WTC11 (cell line): ENCODE measurements around the gene EVA1A. TPM values are rescaled to one million over a fixed set of nuclear protein-coding genes. Genes with fewer than 3 reads are reported as not detected.

Source experiments
- ATAC-seq: fragments of 200-7000 bp; cut with Tn5 transposase; 2 replicates; pipeline ENCODE4 v1.10.0; 2021; ENCODE audit warnings: mild to moderate bottlenecking, moderate library complexity
- CTCF ChIA-PET: fragments of 300-600 bp; sonication (Branson Sonifier 250); formaldehyde crosslinking; loops from one replicate; lab custom pipeline; 2021; ENCODE audit warnings: antibody characterized with exemption; lab: Charles Lee
- POLR2A ChIA-PET: fragments of 350-600 bp; sonication (Branson Sonifier 250); formaldehyde crosslinking; loops from one replicate; lab custom pipeline; 2021; ENCODE audit warnings: antibody characterized with exemption; lab: Charles Lee
- DNase-seq: peaks from one replicate; pipeline ENCODE4 v3.0.0; 2021; ENCODE audit warnings: low spot score
- H3K27ac Mint-ChIP-seq: 2 replicates; pipeline ENCODE4 v1.8.0; 2021; ENCODE audit warnings: mixed read lengths
- H3K27me3 Mint-ChIP-seq: 2 replicates; pipeline ENCODE4 v1.8.0; 2021; ENCODE audit warnings: low read depth, mild to moderate bottlenecking, moderate library complexity, mixed read lengths
- H3K36me3 Mint-ChIP-seq: 2 replicates; pipeline ENCODE4 v1.8.0; 2021; ENCODE audit warnings: mixed read lengths
- H3K4me1 Mint-ChIP-seq: 2 replicates; pipeline ENCODE4 v1.8.0; 2022; ENCODE audit warnings: mixed read lengths
- H3K4me3 Mint-ChIP-seq: 2 replicates; pipeline ENCODE4 v1.8.0; 2021; ENCODE audit warnings: mild to moderate bottlenecking, moderate library complexity, mixed read lengths
- H3K9me3 Mint-ChIP-seq: 2 replicates; pipeline ENCODE4 v1.8.0; 2021; ENCODE audit warnings: mixed read lengths
- CREM ChIP-seq: sonication (generic); formaldehyde crosslinking; IDR thresholded peaks from 2 replicates; pipeline ENCODE4 v1.8.1; 2022; ENCODE audit warnings: mild to moderate bottlenecking, missing genetic modification reagents, moderate library complexity
- E2F1 ChIP-seq: sonication (generic); formaldehyde crosslinking; IDR thresholded peaks from 2 replicates; pipeline ENCODE4 v1.8.0; 2022; ENCODE audit warnings: mild to moderate bottlenecking, missing genetic modification reagents
- FOXJ3 ChIP-seq: sonication (generic); formaldehyde crosslinking; IDR thresholded peaks from 2 replicates; pipeline ENCODE4 v1.9.0; 2021; ENCODE audit warnings: missing genetic modification reagents, mild to moderate bottlenecking, borderline replicate concordance
- FOXK1 ChIP-seq: sonication (generic); formaldehyde crosslinking; IDR thresholded peaks from 2 replicates; pipeline ENCODE4 v1.8.0; 2022; ENCODE audit warnings: mild to moderate bottlenecking, moderate library complexity, missing genetic modification reagents
- HMGA2 ChIP-seq: fragments of 250-450 bp; sonication (Bioruptor Pico); IDR thresholded peaks from 2 replicates; pipeline ENCODE4 v1.4.0; 2021; ENCODE audit warnings: mild to moderate bottlenecking, moderate library complexity
- IRF1 ChIP-seq: sonication (generic); formaldehyde crosslinking; IDR thresholded peaks from 2 replicates; pipeline ENCODE4 v1.8.0; 2023; ENCODE audit warnings: missing genetic modification reagents
- IRF2 ChIP-seq: sonication (generic); formaldehyde crosslinking; IDR thresholded peaks from 2 replicates; pipeline ENCODE4 v1.8.0; 2022; ENCODE audit warnings: low read depth, missing genetic modification reagents, borderline replicate concordance
- MYBL2 ChIP-seq: sonication (generic); formaldehyde crosslinking; IDR thresholded peaks from 2 replicates; pipeline ENCODE4 v1.8.1; 2023; ENCODE audit warnings: mild to moderate bottlenecking, moderate library complexity, missing genetic modification reagents
- NFE2L1 ChIP-seq: sonication (generic); formaldehyde crosslinking; IDR thresholded peaks from 2 replicates; pipeline ENCODE4 v1.8.1; 2023; ENCODE audit warnings: missing genetic modification reagents
- PRRX2 ChIP-seq: fragments of 250-450 bp; sonication (Bioruptor Pico); IDR thresholded peaks from 2 replicates; pipeline ENCODE4 v1.8.0; 2021; ENCODE audit warnings: mild to moderate bottlenecking
- RELA ChIP-seq: sonication (generic); formaldehyde crosslinking; IDR thresholded peaks from 2 replicates; pipeline ENCODE4 v1.8.1; 2022; ENCODE audit warnings: missing genetic modification reagents, mild to moderate bottlenecking, borderline replicate concordance
- SMAD4 ChIP-seq: sonication (generic); formaldehyde crosslinking; IDR thresholded peaks from 2 replicates; pipeline ENCODE4 v1.8.0; 2022; ENCODE audit warnings: mild to moderate bottlenecking, missing genetic modification reagents
- SOX15 ChIP-seq: fragments of 250-450 bp; sonication (Bioruptor Pico); IDR thresholded peaks from 2 replicates; pipeline ENCODE4 v1.9.0; 2021; ENCODE audit warnings: mild to moderate bottlenecking
- TCF7 ChIP-seq: sonication (generic); formaldehyde crosslinking; IDR thresholded peaks from 2 replicates; pipeline ENCODE4 v1.8.0; 2022; ENCODE audit warnings: mild to moderate bottlenecking, low read depth, missing genetic modification reagents, moderate library complexity
- TEAD1 ChIP-seq: sonication (generic); formaldehyde crosslinking; IDR thresholded peaks from 2 replicates; pipeline ENCODE4 v1.8.0; 2022; ENCODE audit warnings: mild to moderate bottlenecking, missing genetic modification reagents
- ZNF121 ChIP-seq: sonication (generic); formaldehyde crosslinking; IDR thresholded peaks from 2 replicates; pipeline ENCODE4 v1.8.0; 2023; ENCODE audit warnings: missing genetic modification reagents
- ZNF138 ChIP-seq: sonication (generic); formaldehyde crosslinking; conservative IDR thresholded peaks from 2 replicates; pipeline ENCODE4 v1.8.1; 2022; ENCODE audit warnings: mild to moderate bottlenecking, moderate library complexity, missing genetic modification reagents
- ZNF219 ChIP-seq: sonication (generic); formaldehyde crosslinking; IDR thresholded peaks from 2 replicates; pipeline ENCODE4 v1.8.0; 2023; ENCODE audit warnings: missing genetic modification reagents, mild to moderate bottlenecking, borderline replicate concordance
- ZNF232 ChIP-seq: sonication (generic); formaldehyde crosslinking; IDR thresholded peaks from 2 replicates; pipeline ENCODE4 v1.8.0; 2022; ENCODE audit warnings: mild to moderate bottlenecking, missing genetic modification reagents
- ZNF263 ChIP-seq: sonication (generic); formaldehyde crosslinking; IDR thresholded peaks from 2 replicates; pipeline ENCODE4 v1.8.1; 2022; ENCODE audit warnings: low read depth, mild to moderate bottlenecking, moderate library complexity, missing genetic modification reagents
- ZNF396 ChIP-seq: fragments of 250-450 bp; sonication (Bioruptor Pico); IDR thresholded peaks from 2 replicates; pipeline ENCODE4 v1.8.0; 2021; ENCODE audit warnings: mild to moderate bottlenecking, moderate library complexity, borderline replicate concordance
- ZNF423 ChIP-seq: fragments of 250-450 bp; sonication (Bioruptor Pico); IDR thresholded peaks from 2 replicates; pipeline ENCODE4 v2.1.2; 2022; ENCODE audit warnings: mild to moderate bottlenecking, moderate library complexity
- ZNF671 ChIP-seq: fragments of 250-450 bp; sonication (Bioruptor Pico); IDR thresholded peaks from 2 replicates; pipeline ENCODE4 v1.8.0; 2021; ENCODE audit warnings: mild to moderate bottlenecking
- total RNA-seq: library from RNA; stranded (reverse); gene quantifications from 3 replicates; pipeline ENCODE4 v1.2.3, GENCODE V29; 2021
- TF ChIP-seq, protein P1 (sequence below): sonication (generic); formaldehyde crosslinking; IDR thresholded peaks from 2 replicates; pipeline ENCODE4 v1.8.1; 2023; ENCODE audit warnings: mild to moderate bottlenecking, missing genetic modification reagents, moderate library complexity
- TF ChIP-seq, protein P2 (sequence below): fragments of 250-450 bp; sonication (Bioruptor Pico); IDR thresholded peaks from 2 replicates; pipeline ENCODE4 v1.9.0; 2021; ENCODE audit warnings: mild to moderate bottlenecking
- TF ChIP-seq, protein P3 (sequence below): fragments of 250-450 bp; sonication (Bioruptor Pico); IDR thresholded peaks from 2 replicates; pipeline ENCODE4 v1.9.0; 2021; ENCODE audit warnings: moderate library complexity, mild to moderate bottlenecking, inconsistent platforms, borderline replicate concordance

Gene EVA1A
- total RNA-seq, 1 experiment from 2014 or later: 4.1 TPM

DNA sequence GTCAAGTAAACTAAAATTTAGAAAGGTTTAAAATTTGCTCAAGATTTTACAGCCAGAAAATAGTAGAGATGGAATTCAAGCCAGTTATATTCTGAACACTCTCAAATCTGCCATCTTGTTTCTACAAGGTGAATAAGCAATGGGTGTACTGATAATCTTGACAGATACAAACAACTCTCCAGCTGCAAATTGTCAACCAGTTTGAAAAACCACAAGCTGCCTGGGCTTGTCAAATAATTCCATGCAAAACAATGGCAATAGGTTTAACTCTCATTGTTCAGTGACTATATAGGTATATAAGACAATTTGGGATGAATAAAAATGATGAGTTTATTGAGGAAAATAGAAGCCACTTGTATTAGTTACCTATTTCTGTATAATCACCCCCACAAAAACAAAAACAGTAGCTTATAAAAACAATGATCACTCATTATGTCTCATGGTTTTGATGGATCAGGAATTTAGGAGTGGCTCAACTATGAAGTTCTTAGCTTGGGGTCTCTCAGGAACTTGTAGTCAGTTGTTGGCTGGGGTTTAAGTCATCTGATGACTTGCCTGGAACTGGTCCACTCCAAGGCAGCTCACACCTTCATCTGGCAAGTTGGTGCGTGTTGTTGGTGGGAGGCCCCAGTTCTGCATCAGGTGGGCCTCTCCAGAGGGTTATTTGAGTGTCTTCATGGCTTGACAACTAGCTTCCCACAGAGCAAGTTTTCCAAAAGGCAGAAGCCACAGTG lies 12.6 kb upstream of the EVA1A start:
- H3K36me3 Mint-ChIP-seq: no peaks in the 10 kb centered on the region
- H3K4me1 Mint-ChIP-seq: no peaks in the 10 kb centered on the region
- no peak overlapping the region for H3K27ac Mint-ChIP-seq
- no peaks in the 10 kb centered on the region for H3K9me3 Mint-ChIP-seq
- CTCF ChIA-PET: interaction anchor here (0.8 to 2.0 kb wide), 8 partner anchors 9 to 106 kb away, joined by 3 to 10 read pairs (median 4); partner anchors contain the start of gene EVA1A
- H3K4me3 Mint-ChIP-seq: no peak overlapping the region
- no peak for DNase-seq
- H3K27me3 Mint-ChIP-seq: no peaks in the 10 kb centered on the region; the same call in none of the 2 replicates
- POLR2A ChIA-PET: interaction anchor here (1.0 kb wide), 1 partner anchor 13 kb away, joined by 5 read pairs; the partner anchor contains the start of gene EVA1A
- no peak for TF ChIP-seq HMGA2 (CRISPR knock-in tag)
- TF ChIP-seq ZNF121 (CRISPR knock-in tag): no peak
- TF ChIP-seq ZNF396 (CRISPR knock-in tag): no peak
- TF ChIP-seq ZNF671 (CRISPR knock-in tag): no peak
- no peak for TF ChIP-seq FOXK1 (CRISPR knock-in tag)
- TF ChIP-seq IRF1 (CRISPR knock-in tag): no peak
- TF ChIP-seq ZNF219 (CRISPR knock-in tag): no peak
- TF ChIP-seq ZNF138: no peak
- no peak for TF ChIP-seq TEAD1 (CRISPR knock-in tag)
- TF ChIP-seq, protein P1, sequence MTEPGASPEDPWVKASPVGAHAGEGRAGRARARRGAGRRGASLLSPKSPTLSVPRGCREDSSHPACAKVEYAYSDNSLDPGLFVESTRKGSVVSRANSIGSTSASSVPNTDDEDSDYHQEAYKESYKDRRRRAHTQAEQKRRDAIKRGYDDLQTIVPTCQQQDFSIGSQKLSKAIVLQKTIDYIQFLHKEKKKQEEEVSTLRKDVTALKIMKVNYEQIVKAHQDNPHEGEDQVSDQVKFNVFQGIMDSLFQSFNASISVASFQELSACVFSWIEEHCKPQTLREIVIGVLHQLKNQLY (CRISPR knock-in tag): no peak
- TF ChIP-seq, protein P2, sequence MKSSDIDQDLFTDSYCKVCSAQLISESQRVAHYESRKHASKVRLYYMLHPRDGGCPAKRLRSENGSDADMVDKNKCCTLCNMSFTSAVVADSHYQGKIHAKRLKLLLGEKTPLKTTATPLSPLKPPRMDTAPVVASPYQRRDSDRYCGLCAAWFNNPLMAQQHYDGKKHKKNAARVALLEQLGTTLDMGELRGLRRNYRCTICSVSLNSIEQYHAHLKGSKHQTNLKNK: no peak
- TF ChIP-seq ZNF423 (CRISPR knock-in tag): no peak
- no peak for TF ChIP-seq IRF2
- TF ChIP-seq, all 79 proteins: peak for 0
- no peak for ATAC-seq

- TF ChIP-seq ZNF423 (CRISPR knock-in tag) (no peak), SOX15 (no peak), FOXJ3 (no peak), ZNF263 (CRISPR knock-in tag) (no peak), SMAD4 (no peak), TCF7 (no peak), HMGA2 (CRISPR knock-in tag) (no peak), ZNF138 (no peak), NFE2L1 (CRISPR knock-in tag) (no peak), RELA (CRISPR knock-in tag) (no peak), MYBL2 (CRISPR knock-in tag) (no peak), E2F1 (CRISPR knock-in tag) (no peak), PRRX2 (CRISPR knock-in tag) (no peak), IRF2 (no peak), ZNF232 (CRISPR knock-in tag) (no peak), CREM (CRISPR knock-in tag) (no peak)
- TF ChIP-seq, protein P2: no peak
- TF ChIP-seq, protein P3, sequence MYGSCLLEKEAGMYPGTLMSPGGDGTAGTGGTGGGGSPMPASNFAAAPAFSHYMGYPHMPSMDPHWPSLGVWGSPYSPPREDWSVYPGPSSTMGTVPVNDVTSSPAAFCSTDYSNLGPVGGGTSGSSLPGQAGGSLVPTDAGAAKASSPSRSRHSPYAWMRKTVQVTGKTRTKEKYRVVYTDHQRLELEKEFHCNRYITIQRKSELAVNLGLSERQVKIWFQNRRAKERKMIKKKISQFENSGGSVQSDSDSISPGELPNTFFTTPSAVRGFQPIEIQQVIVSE (CRISPR knock-in tag): no peak
- Mint-ChIP-seq H3K4me3 (no peak overlapping the region), H3K9me3 (no peaks in the 10 kb centered on the region), H3K27ac (no peak overlapping the region), H3K27me3 (no peaks in the 10 kb centered on the region; the same call in none of the 2 replicates), H3K4me1 (no peaks in the 10 kb centered on the region), H3K36me3 (no peaks in the 10 kb centered on the region)
- DNase-seq (no peak), ATAC-seq (no peak)
- ChIA-PET CTCF (no interaction called here), POLR2A (no interaction called here)
Measured at GRCh38 chr2:75571730-75572430, 11.1 kb upstream of the EVA1A start.
